Endothelial cell of umbilical vein (primary cell): ENCODE measurements around the gene CELF2. TPM values are rescaled to one million over a fixed set of nuclear protein-coding genes. Genes with fewer than 3 reads are reported as not detected.
"Not testable (repeated sequence)": the region's sequence is repeated elsewhere in the genome, so short reads cannot be mapped to it uniquely, and the experiment has no call there.

ENCODE experiments used
- BruUV-seq: library from RNA; stranded (reverse); fragments of 400-500 nt; replicated peaks from 2 replicates; lab custom pipeline; 2021; lab: Mats Ljungman, UMichigan
- CTCF ChIA-PET: fragments of 300-600, 350-600 bp; sonication (Branson Sonifier 250); formaldehyde crosslinking; loops from one replicate; lab custom pipeline; 2021; ENCODE audit warnings: antibody characterized with exemption, inconsistent platforms; lab: Charles Lee
- POLR2A ChIA-PET: fragments of 300-600, 350-600 bp; sonication (Branson Sonifier 250); formaldehyde crosslinking; loops from one replicate; lab custom pipeline; 2021; ENCODE audit warnings: antibody characterized with exemption, inconsistent platforms; lab: Charles Lee
- DNase-seq: peaks from one replicate; pipeline ENCODE4 v3.0.0-alpha.2; 2011; ENCODE audit warnings: low read depth, low spot score
- FAIRE-seq: peaks from 2 replicates; lab custom pipeline; 2011; peaks lifted over from hg19 to GRCh38; lab: Jason Lieb, UNC
- H2AFZ ChIP-seq: 2 replicates; pipeline ENCODE4 v1.6.0; 2012; ENCODE audit warnings: low read depth, low read length, control low read depth, inconsistent platforms
- H3K27ac ChIP-seq: 2 replicates; pipeline ENCODE4 v1.5.1; 2011; ENCODE audit warnings: low read depth, mild to moderate bottlenecking, control low read depth, low read length, moderate library complexity; ENCODE audit not compliant: insufficient read depth
- H3K27me3 ChIP-seq, 2 experiments: 2 replicates each; pipeline versions ENCODE4 v1.6.0 to v1.6.1; 2011; ENCODE audit warnings: low read length in 2 of 2, mixed read lengths in 1 of 2; ENCODE audit not compliant: control insufficient read depth in 2 of 2, insufficient read depth in 2 of 2
- H3K36me3 ChIP-seq, 2 experiments: 2 replicates in 1 of 2; 3 replicates in 1 of 2; pipeline ENCODE4 v1.5.1; 2011; ENCODE audit warnings: low read length in 2 of 2, mild to moderate bottlenecking in 1 of 2, moderate library complexity in 1 of 2; ENCODE audit not compliant: control insufficient read depth in 2 of 2, insufficient read depth in 2 of 2; ENCODE audit errors: extremely low read depth in 1 of 2
- H3K4me1 ChIP-seq: 3 replicates; pipeline ENCODE4 v1.5.1; 2011; ENCODE audit warnings: mild to moderate bottlenecking, low read length; ENCODE audit not compliant: control insufficient read depth, insufficient read depth; ENCODE audit errors: extremely low read depth
- H3K4me2 ChIP-seq: 2 replicates; pipeline ENCODE4 v1.6.1; 2011; ENCODE audit warnings: low read length, control low read depth, mixed read lengths; ENCODE audit not compliant: insufficient read depth
- H3K4me3 ChIP-seq, 3 experiments: fragments of 200-600 bp in 1 of 3; sonication (generic), shearing (Covaris generic) in 1 of 3; replicated peaks in 1 of 3; 2 replicates each; pipeline ENCODE4 v1.5.1; 2011 to 2016; ENCODE audit warnings: control low read depth in 3 of 3, low read length in 3 of 3, mild to moderate bottlenecking in 2 of 3, inconsistent platforms in 1 of 3, low read depth in 1 of 3, moderate library complexity in 1 of 3; ENCODE audit not compliant: insufficient read depth in 1 of 3
- H3K79me2 ChIP-seq: 2 replicates; pipeline ENCODE4 v1.6.0; 2012; ENCODE audit warnings: low read length, inconsistent platforms; ENCODE audit not compliant: control insufficient read depth, insufficient read depth
- H3K9ac ChIP-seq: replicated peaks from 2 replicates; pipeline ENCODE3; 2011; ENCODE audit warnings: low read length, control low read depth; ENCODE audit not compliant: insufficient read depth; ENCODE audit errors: extremely low read depth
- H3K9me1 ChIP-seq: replicated peaks from 3 replicates; pipeline ENCODE4 v1.6.0; 2011; ENCODE audit warnings: mild to moderate bottlenecking, low read length; ENCODE audit not compliant: control insufficient read depth, insufficient read depth; ENCODE audit errors: extremely low read depth
- H3K9me3 ChIP-seq: replicated peaks from 2 replicates; pipeline ENCODE4 v1.5.1; 2012; ENCODE audit warnings: low read length, inconsistent platforms; ENCODE audit not compliant: control insufficient read depth, insufficient read depth
- H4K20me1 ChIP-seq: replicated peaks from 2 replicates; pipeline ENCODE3; 2011; ENCODE audit warnings: mild to moderate bottlenecking, low read length; ENCODE audit not compliant: control insufficient read depth, insufficient read depth; ENCODE audit errors: extremely low read depth
- EZH2 ChIP-seq: IDR thresholded peaks from 2 replicates; pipeline ENCODE4 v1.6.1; 2012; ENCODE audit warnings: borderline replicate concordance, low read depth, mild to moderate bottlenecking, moderate library complexity, low read length, inconsistent platforms; ENCODE audit not compliant: severe bottlenecking
- FOS ChIP-seq: IDR thresholded peaks from 2 replicates; pipeline ENCODE4 v1.6.1; 2011; ENCODE audit warnings: mild to moderate bottlenecking, low read length, moderate library complexity, borderline replicate concordance; ENCODE audit not compliant: insufficient read depth
- GATA2 ChIP-seq: IDR thresholded peaks from 2 replicates; pipeline ENCODE4 v1.7.0; 2011; ENCODE audit warnings: low read depth, mild to moderate bottlenecking, moderate library complexity, mixed read lengths, low read length; ENCODE audit not compliant: insufficient read length, insufficient read depth
- JUN ChIP-seq: IDR thresholded peaks from 2 replicates; pipeline ENCODE4 v1.6.1; 2011; ENCODE audit warnings: borderline replicate concordance, low read depth; ENCODE audit not compliant: insufficient read length, insufficient read depth
- MYC ChIP-seq: IDR thresholded peaks from one replicate; pipeline ENCODE4 v1.6.1; 2011; ENCODE audit warnings: mild to moderate bottlenecking, low read depth, low read length
- POLR2A ChIP-seq: IDR thresholded peaks from 2 replicates; pipeline ENCODE4 v1.6.1; 2012; ENCODE audit warnings: low read depth, mild to moderate bottlenecking, control low read depth, low read length
- POLR2AphosphoS5 ChIP-seq: IDR thresholded peaks from 2 replicates; pipeline ENCODE4 v1.6.1; 2012; ENCODE audit warnings: low read depth, mild to moderate bottlenecking, control low read depth, low read length, moderate library complexity; ENCODE audit not compliant: insufficient read depth
- dilution Hi-C: fragments of 300-500 bp; cut with MboI; formaldehyde crosslinking; loops from one replicate; pipeline ENCODE4 v1.15.0; 2019; ENCODE audit warnings: low sequenced_read_pairs; ENCODE audit not compliant: extremely low pct_ligation_motif_present
- intact Hi-C: fragments of 100-400 bp; cut with micrococcal nuclease; formaldehyde crosslinking; loops from one replicate; pipeline ENCODE4 v1.10.0; 2022
- polyA plus RNA-seq, 4 experiments: library from polyadenylated mRNA; depleted of rRNA in 3 of 4; stranded (reverse) in 3 of 4; unstranded in 1 of 4; fragments of >200 nt; gene quantifications; 2 replicates each; pipeline versions ENCODE4 v1.2.1 to v1.2.3, GENCODE V29; 2011 to 2012; ENCODE audit warnings: missing spikeins in 1 of 4
- total RNA-seq: library from RNA; stranded (reverse); gene quantifications from 2 replicates; pipeline ENCODE4 v1.2.3, GENCODE V29; 2021
- TF ChIP-seq, protein P1 (sequence below): IDR thresholded peaks from 2 replicates; pipeline ENCODE4 v1.6.1; 2011; ENCODE audit not compliant: insufficient read depth, insufficient read length
- TF ChIP-seq, protein P2 (sequence below), 2 donors: IDR thresholded peaks; 1 replicate in 1 of 2; 2 replicates in 1 of 2; pipeline ENCODE4 v1.5.1; 2011; ENCODE audit warnings: low read length in 2 of 2, mild to moderate bottlenecking in 2 of 2, moderate library complexity in 2 of 2, control low read depth in 1 of 2, inconsistent platforms in 1 of 2, low read depth in 1 of 2; ENCODE audit not compliant: insufficient read depth in 1 of 2; ENCODE audit errors: extremely low read depth in 1 of 2

The CELF2 gene
- total and polyA plus RNA-seq, 2 donors (not counting 3 experiments of a cell fraction or from before 2014, with no cell fraction given) = 21.6 to 42.6 TPM

DNA sequence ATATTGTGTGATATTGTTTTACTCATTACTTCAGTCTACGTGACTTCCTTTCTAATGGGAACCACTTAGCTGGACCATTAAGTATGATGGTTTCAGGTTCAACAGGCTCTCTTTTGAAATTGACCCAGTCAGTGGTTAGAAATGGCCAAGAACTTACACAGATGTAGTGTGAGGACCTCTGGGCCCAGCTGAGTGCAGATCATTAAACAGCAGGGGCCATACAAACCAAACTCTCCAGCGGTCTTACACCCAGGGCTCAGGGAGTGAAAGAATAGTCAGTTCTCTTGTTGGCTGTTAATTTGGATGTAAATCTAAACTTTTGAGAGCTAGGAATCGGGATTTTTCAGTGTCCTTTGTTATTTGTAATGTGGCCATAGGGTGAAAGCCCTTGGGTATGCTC, 107.3 kb downstream of the CELF2 start:
- no TSS peak for BruUV-seq
- TF ChIP-seq JUN (no peak), GATA2 (no peak), MYC (no peak), FOS (no peak), POLR2A (no peak), EZH2 (no peak), POLR2AphosphoS5 (no peak)
- TF ChIP-seq, protein P1, sequence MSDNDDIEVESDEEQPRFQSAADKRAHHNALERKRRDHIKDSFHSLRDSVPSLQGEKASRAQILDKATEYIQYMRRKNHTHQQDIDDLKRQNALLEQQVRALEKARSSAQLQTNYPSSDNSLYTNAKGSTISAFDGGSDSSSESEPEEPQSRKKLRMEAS = no peak
- TF ChIP-seq, protein P2, sequence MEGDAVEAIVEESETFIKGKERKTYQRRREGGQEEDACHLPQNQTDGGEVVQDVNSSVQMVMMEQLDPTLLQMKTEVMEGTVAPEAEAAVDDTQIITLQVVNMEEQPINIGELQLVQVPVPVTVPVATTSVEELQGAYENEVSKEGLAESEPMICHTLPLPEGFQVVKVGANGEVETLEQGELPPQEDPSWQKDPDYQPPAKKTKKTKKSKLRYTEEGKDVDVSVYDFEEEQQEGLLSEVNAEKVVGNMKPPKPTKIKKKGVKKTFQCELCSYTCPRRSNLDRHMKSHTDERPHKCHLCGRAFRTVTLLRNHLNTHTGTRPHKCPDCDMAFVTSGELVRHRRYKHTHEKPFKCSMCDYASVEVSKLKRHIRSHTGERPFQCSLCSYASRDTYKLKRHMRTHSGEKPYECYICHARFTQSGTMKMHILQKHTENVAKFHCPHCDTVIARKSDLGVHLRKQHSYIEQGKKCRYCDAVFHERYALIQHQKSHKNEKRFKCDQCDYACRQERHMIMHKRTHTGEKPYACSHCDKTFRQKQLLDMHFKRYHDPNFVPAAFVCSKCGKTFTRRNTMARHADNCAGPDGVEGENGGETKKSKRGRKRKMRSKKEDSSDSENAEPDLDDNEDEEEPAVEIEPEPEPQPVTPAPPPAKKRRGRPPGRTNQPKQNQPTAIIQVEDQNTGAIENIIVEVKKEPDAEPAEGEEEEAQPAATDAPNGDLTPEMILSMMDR (IDR thresholded peaks at IDR 0.05; ENCODE audit: extremely low read depth in 1 of 2, insufficient read depth in 1 of 2, low read depth in 1 of 2, low read length in 2 of 2) = no peak
- intact Hi-C loops = no loop called here
- H4K20me1 ChIP-seq = no peaks in the 10 kb centered on the region
- no peaks in the 10 kb centered on the region for H3K36me3 ChIP-seq
- H3K9me1 ChIP-seq = no peaks in the 10 kb centered on the region
- no peaks in the 10 kb centered on the region for H3K4me1 ChIP-seq
- H3K79me2 ChIP-seq = no peaks in the 10 kb centered on the region
- CTCF ChIA-PET = no interaction called here
- H3K27ac ChIP-seq = no peak overlapping the region
- no peaks in the 10 kb centered on the region for H3K9me3 ChIP-seq
- no peak overlapping the region for H3K4me3 ChIP-seq
- dilution Hi-C loops = no loop called here
- H3K27me3 ChIP-seq = no peaks in the 10 kb centered on the region
- H2AFZ ChIP-seq = no peak overlapping the region
- no peak for FAIRE-seq
- no peak overlapping the region for H3K9ac ChIP-seq
- no peak overlapping the region for H3K4me2 ChIP-seq
- POLR2A ChIA-PET = no interaction called here
- DNase-seq = no peak

DNA sequence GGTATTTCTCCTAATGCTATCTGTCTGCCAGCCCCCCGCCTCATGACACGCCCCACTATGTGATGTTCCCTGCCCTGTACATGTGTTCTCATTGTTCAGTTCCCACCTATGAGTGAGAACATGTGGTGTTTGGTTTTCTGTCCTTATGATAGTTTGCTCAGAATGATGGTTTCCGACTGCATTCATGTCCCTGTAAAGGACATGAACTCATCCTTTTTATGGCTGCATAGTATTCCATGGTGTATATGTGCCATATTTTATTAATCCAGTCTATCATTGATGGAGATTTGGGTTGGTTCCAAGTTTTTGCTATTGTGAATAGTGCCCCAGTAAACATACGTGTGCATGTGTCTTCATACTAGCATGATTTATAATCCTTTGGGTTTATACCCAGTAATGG, 109.3 kb downstream of the CELF2 start:
- CTCF ChIA-PET, H3K9me1 ChIP-seq, FAIRE-seq, H3K4me3 ChIP-seq, POLR2A ChIA-PET, H3K27ac ChIP-seq, H3K36me3 ChIP-seq, H2AFZ ChIP-seq, H4K20me1 ChIP-seq, dilution Hi-C loops, DNase-seq, H3K4me2 ChIP-seq, H3K9ac ChIP-seq, H3K9me3 ChIP-seq, H3K79me2 ChIP-seq, H3K27me3 ChIP-seq, intact Hi-C loops, BruUV-seq, H3K4me1 ChIP-seq: not testable (repeated sequence)
